NCI-H1930 (cell line): ENCODE measurements around the gene VWF.
"Not testable (repeated sequence)": the region's sequence is repeated elsewhere in the genome, so short reads cannot be mapped to it uniquely, and the experiment has no call there.

ENCODE experiments used
- DNase-seq, 2 experiments: peaks; one replicate each; lab custom pipeline; 2025; lab: John Stamatoyannopoulos, UW

VWF gene

GRCh38 chr12:6104027-6104426, 20.4 kb downstream of the VWF start:
- no peak for DNase-seq

GRCh38 chr12:6102021-6102420, 22.4 kb downstream of the VWF start:
- not testable (repeated sequence) for DNase-seq

GRCh38 chr12:6099316-6099715, 25.2 kb downstream of the VWF start:
- no peak for DNase-seq

GRCh38 chr12:6097411-6097810, 27.1 kb downstream of the VWF start:
- no peak for DNase-seq

- no peak for DNase-seq
These were observed 27.9 kb downstream of the VWF start for GRCh38 chr12:6096527-6096926.

GRCh38 chr12:6095269-6095668, 29.2 kb downstream of the VWF start:
- no peak for DNase-seq

- DNase-seq, result no peak
These were observed 30.7 kb downstream of the VWF start for GRCh38 chr12:6093764-6094163.

- DNase-seq, result no peak
These were observed 31.4 kb downstream of the VWF start for GRCh38 chr12:6092784-6093722.

- DNase-seq, result no peak
These were observed 32.5 kb downstream of the VWF start for GRCh38 chr12:6091786-6092566.

GRCh38 chr12:6090803-6091202, 33.7 kb downstream of the VWF start:
- DNase-seq, result no peak

- peak; percentile 53 to 54 for DNase-seq
These were observed 35.3 kb downstream of the VWF start for GRCh38 chr12:6088921-6089747.

- no peak for DNase-seq
These were observed 38.2 kb downstream of the VWF start for GRCh38 chr12:6086316-6086715.

- DNase-seq, result no peak
These were observed 38.6 kb downstream of the VWF start for GRCh38 chr12:6085841-6086240.

- DNase-seq, result no peak
These were observed 39.5 kb downstream of the VWF start for GRCh38 chr12:6084969-6085450.

GRCh38 chr12:6084261-6084968, 40.1 kb downstream of the VWF start:
- no peak for DNase-seq

GRCh38 chr12:6083601-6084000, 40.9 kb downstream of the VWF start:
- DNase-seq, result no peak

GRCh38 chr12:6082613-6083012, 41.9 kb downstream of the VWF start:
- DNase-seq, result no peak

- no peak for DNase-seq
These were observed 44.1 kb downstream of the VWF start for GRCh38 chr12:6080149-6081045.

- DNase-seq, result no peak
These were observed 45.9 kb downstream of the VWF start for GRCh38 chr12:6078398-6079096.

GRCh38 chr12:6077692-6078083, 46.8 kb downstream of the VWF start:
- no peak for DNase-seq
